ENCODE results near the gene MMP20. TPM values are rescaled to one million over a fixed set of nuclear protein-coding genes. Genes with fewer than 3 reads are reported as not detected.

MMP20 gene
- total RNA-seq, 1 experiment from 2014 or later, result not detected

DNA sequence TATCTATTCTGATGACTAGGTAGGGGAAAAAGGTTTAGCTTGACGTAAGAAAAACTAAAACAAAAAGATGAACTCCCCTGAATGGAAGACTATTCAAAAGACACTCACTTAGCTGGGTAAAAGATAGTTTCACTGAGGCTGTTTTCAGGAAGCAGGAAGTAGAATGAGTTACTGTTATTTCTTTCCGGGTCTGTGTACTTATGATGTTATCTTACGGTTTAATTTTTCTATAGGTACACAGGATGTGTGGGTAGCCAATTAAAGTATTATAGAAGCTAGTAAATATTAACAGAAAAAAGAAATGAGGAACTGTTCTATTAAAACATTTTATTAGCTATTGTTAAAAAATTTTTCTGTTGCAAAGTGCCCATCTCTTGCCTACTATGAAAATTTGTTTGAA, 48.8 kb downstream of the MMP20 start:
- Histone ChIP-seq H3K9me3 (replicated peaks) (no peaks in the 10 kb centered on the region), H3K27ac (no peak overlapping the region), H3K4me3 (no peak overlapping the region), H3K36me3 (no peaks in the 10 kb centered on the region), H3K27me3 (replicated peaks) (no peaks in the 10 kb centered on the region), H3K4me1 (replicated peaks) (peaks cover 5% of the 10 kb centered on the region; the same call in 1 of the 2 replicates)
- no peak for DNase-seq (ENCODE audit: low read depth in 1 of 2, low spot score in 2 of 2)

DNA sequence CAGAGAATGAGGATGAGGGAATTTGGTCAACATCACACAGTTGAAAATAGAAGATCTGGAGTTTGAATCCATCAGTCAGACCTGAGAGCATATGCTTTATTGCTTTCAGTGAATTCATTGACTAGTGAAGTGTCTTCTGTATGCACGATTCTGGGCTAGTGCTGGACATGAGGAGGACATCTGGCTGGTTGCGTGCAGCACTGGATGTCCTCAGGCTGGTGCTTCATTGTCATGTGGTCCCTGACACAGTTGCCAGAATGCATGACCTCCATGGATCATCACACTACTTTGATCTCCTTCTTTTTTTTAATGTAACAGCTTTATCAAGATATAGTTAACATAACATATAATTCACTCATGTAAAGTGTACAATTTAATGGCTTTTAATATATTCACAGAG, 50.1 kb downstream of the MMP20 start:
- no peak overlapping the region for H3K27ac ChIP-seq
- H3K4me3 ChIP-seq, result no peak overlapping the region
- H3K36me3 ChIP-seq, result no peaks in the 10 kb centered on the region
- no peaks in the 10 kb centered on the region for H3K27me3 ChIP-seq (replicated peaks)
- H3K4me1 ChIP-seq (replicated peaks), result peaks cover 5% of the 10 kb centered on the region; the same call in 1 of the 2 replicates
- no peak for DNase-seq (ENCODE audit: low read depth in 1 of 2, low spot score in 2 of 2)
- H3K9me3 ChIP-seq (replicated peaks), result no peaks in the 10 kb centered on the region

DNA sequence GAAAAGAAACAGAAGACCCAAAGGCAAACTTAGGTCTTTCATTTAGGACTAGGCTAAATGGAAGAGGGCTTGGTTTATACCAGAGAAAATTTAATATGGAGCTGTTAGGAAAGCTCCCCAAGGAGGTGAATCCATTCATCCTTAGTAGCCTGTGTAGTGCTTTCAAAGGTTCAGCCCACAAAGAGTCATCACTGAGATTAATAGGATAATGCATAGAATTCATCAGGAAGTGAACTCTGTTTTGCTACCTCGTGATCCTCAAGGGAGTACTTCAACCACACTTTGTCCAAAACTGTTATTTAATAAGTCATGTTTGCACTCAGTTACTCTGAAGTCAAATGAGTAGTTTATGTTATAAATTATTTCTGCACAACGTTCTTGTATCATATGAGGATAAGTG, 51.3 kb downstream of the MMP20 start:
- H3K4me1 ChIP-seq (replicated peaks), result peaks cover 5% of the 10 kb centered on the region; the same call in 1 of the 2 replicates

GRCh38 chr11:102572554-102573220, 52.4 kb downstream of the MMP20 start:
- H3K27ac ChIP-seq, result no peak overlapping the region
- H3K4me1 ChIP-seq (replicated peaks), result peaks cover 5% of the 10 kb centered on the region; the same call in 1 of the 2 replicates
- H3K4me3 ChIP-seq, result no peak overlapping the region
- DNase-seq (ENCODE audit: low read depth in 1 of 2, low spot score in 2 of 2), result peak in 1 of 2 experiments; percentile 6
- H3K36me3 ChIP-seq, result no peaks in the 10 kb centered on the region
- no peaks in the 10 kb centered on the region for H3K27me3 ChIP-seq (replicated peaks)
- H3K9me3 ChIP-seq (replicated peaks), result no peaks in the 10 kb centered on the region

More for the DNA sequence above, 51.3 kb downstream of the MMP20 start:
- H3K27ac ChIP-seq, result no peak overlapping the region
- no peaks in the 10 kb centered on the region for H3K9me3 ChIP-seq (replicated peaks)
- no peaks in the 10 kb centered on the region for H3K36me3 ChIP-seq
- H3K27me3 ChIP-seq (replicated peaks), result no peaks in the 10 kb centered on the region
- DNase-seq (ENCODE audit: low read depth in 1 of 2, low spot score in 2 of 2), result no peak
- no peak overlapping the region for H3K4me3 ChIP-seq

DNA sequence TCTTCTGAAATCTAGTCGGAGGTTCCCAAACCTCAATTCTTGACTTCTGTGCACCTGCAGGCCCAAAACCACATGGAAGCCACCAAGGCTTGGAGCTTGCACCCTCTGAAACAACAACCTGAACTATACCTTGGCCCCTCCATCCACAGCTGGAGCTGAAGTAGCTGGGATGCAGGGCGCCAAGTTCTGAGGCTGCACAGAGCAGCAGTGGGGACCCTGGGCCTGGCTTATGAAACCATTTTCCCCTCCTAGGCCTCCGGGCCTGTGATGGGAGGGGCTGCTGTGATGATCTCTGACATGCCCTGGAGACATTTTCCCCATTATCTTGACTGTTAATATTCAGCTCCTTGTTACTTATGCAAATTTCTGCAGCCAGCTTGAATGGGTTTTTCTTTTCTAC, 56.3 kb downstream of the MMP20 start:
- Histone ChIP-seq H3K9me3 (replicated peaks) (no peaks in the 10 kb centered on the region), H3K27me3 (replicated peaks) (no peaks in the 10 kb centered on the region), H3K4me1 (replicated peaks) (peaks cover 5% of the 10 kb centered on the region; the same call in 1 of the 2 replicates), H3K4me3 (no peak overlapping the region), H3K27ac (no peak overlapping the region), H3K36me3 (no peaks in the 10 kb centered on the region)
- DNase-seq (ENCODE audit: low read depth in 1 of 2, low spot score in 2 of 2), result no peak

DNA sequence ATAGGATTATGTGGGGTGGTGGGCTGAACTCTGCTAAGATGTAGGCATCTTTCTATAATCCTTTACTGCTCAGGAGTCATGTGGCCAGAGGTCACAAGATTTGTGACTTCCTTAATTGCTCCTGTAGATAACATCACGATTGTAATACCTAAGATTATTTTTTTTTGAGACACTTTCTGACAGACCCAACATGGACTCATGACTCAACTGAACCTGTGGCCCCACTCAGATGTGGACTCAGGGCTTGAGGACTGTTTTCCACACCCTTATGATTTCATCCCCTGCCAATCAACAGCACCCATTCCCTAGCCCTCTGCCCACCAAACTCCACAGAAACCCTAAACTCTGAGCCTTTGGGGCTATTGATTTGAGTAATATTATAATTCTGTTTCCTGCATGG, 59.0 kb downstream of the MMP20 start:
- Histone ChIP-seq H3K27me3 (replicated peaks) (no peaks in the 10 kb centered on the region), H3K4me3 (no peak overlapping the region), H3K4me1 (replicated peaks) (peaks cover 7% of the 10 kb centered on the region), H3K36me3 (no peaks in the 10 kb centered on the region), H3K9me3 (replicated peaks) (no peaks in the 10 kb centered on the region), H3K27ac (no peak overlapping the region)
- DNase-seq (ENCODE audit: low read depth in 1 of 2, low spot score in 2 of 2), result no peak

DNA sequence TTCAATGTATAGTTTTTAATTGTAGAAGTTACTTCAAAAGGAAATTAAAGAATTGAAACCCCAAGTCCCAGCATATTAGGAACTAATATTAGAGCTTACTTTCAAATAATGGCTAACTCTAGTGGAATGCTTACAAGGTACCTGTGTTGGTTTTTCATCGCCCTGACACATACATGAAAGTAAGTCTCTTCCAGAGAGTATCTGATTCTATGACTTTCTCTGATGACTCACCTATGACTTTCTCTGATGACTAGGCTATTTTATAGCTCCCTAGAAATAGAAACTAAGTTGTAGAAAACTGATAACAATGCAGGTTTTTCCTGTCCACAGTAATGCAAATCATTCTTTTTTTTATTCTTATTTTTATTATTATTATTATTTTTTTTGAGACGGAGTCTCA, 61.0 kb downstream of the MMP20 start:
- Histone ChIP-seq H3K4me3 (no peak overlapping the region), H3K36me3 (no peaks in the 10 kb centered on the region), H3K27ac (no peak overlapping the region), H3K4me1 (replicated peaks) (peaks cover 15% of the 10 kb centered on the region), H3K9me3 (replicated peaks) (no peaks in the 10 kb centered on the region), H3K27me3 (replicated peaks) (no peaks in the 10 kb centered on the region)
- DNase-seq (ENCODE audit: low read depth in 1 of 2, low spot score in 2 of 2), result no peak

GRCh38 chr11:102561636-102562035, 63.5 kb downstream of the MMP20 start:
- H3K36me3 ChIP-seq, result no peaks in the 10 kb centered on the region
- H3K27me3 ChIP-seq (replicated peaks), result no peaks in the 10 kb centered on the region
- H3K4me3 ChIP-seq, result no peak overlapping the region
- no peaks in the 10 kb centered on the region for H3K9me3 ChIP-seq (replicated peaks)
- DNase-seq (ENCODE audit: low read depth in 1 of 2, low spot score in 2 of 2), result no peak
- H3K27ac ChIP-seq, result no peak overlapping the region; the same call in 1 of the 2 replicates
- H3K4me1 ChIP-seq (replicated peaks), result peaks cover 15% of the 10 kb centered on the region

DNA sequence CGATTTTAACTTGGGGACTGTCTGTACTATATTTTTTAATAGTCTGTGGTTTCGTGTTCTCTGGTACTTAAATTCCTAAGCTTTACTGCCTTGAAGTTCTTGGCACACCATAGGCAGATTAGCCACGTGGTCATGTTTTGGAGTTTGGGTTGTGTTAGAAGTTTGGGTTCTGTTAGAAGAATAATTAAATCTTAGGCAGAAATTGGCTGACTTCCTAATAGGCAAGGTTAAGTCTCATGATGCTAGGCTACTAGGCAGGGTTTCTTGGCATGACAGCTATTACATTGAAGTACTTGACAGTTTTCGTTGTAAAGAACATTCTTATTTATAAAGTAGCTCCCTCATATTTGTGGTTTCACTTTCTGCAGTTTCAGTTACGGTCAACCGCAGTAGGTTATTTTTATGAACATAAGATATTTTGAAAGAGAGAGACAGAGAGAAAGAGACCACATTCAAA, 64.5 kb downstream of the MMP20 start:
- H3K27ac ChIP-seq, result peak overlapping the region; percentile 64
- DNase-seq (ENCODE audit: low read depth in 1 of 2, low spot score in 2 of 2), result peak in 1 of 2 experiments; percentile 38
- H3K4me3 ChIP-seq, result peak overlapping the region; percentile 18
- H3K9me3 ChIP-seq (replicated peaks), result no peaks in the 10 kb centered on the region
- no peaks in the 10 kb centered on the region for H3K27me3 ChIP-seq (replicated peaks)
- no peaks in the 10 kb centered on the region for H3K36me3 ChIP-seq
- peaks cover 15% of the 10 kb centered on the region for H3K4me1 ChIP-seq (replicated peaks)

DNA sequence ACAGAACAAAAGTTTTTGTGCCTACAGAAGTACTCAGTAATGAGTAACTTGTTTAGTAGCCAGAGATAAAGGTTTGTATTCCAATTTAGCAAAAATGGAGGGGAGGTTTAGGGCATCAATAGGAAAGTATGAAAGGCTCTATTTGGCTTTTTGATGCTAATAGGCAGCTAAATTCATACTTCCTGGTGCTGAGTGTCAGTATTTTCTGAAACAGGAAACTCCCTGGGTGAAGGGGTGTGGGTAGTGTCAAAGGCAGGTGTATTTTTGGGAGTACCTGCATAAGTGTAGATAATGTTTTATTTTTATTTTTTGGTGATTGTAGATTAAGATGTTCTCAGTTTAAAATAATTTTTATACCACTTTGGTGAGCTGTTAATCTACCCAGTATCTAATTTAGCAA, 65.3 kb downstream of the MMP20 start:
- no peak for DNase-seq (ENCODE audit: low read depth in 1 of 2, low spot score in 2 of 2)
- H3K36me3 ChIP-seq, result no peaks in the 10 kb centered on the region
- no peak overlapping the region for H3K27ac ChIP-seq
- no peaks in the 10 kb centered on the region for H3K9me3 ChIP-seq (replicated peaks)
- peaks cover 15% of the 10 kb centered on the region for H3K4me1 ChIP-seq (replicated peaks)
- no peaks in the 10 kb centered on the region for H3K27me3 ChIP-seq (replicated peaks)
- H3K4me3 ChIP-seq, result no peak overlapping the region

DNA sequence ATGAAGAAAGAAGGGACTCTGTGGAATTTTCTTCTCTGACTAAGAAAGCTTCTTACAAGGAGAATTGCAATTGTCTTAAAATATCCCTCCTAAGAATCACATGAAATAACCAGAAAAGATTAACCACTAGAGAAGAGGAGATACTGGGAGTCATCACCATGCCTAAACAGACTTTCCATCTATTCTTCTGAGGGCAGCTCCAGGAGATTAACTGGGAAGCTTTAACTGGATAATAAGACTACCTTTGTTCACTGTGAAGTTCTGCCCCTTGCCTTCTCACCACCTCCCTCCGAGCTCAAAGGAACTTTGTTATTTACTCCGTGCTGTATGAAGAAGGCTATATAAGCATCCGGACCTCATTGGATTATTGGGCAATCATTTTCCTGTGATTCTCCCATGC, 70.0 kb downstream of the MMP20 start:
- no peak overlapping the region for H3K4me3 ChIP-seq
- H3K4me1 ChIP-seq (replicated peaks), result peaks cover 30% of the 10 kb centered on the region
- H3K36me3 ChIP-seq, result no peaks in the 10 kb centered on the region
- no peak for DNase-seq (ENCODE audit: low read depth in 1 of 2, low spot score in 2 of 2)
- H3K27ac ChIP-seq, result no peak overlapping the region
- H3K9me3 ChIP-seq (replicated peaks), result no peaks in the 10 kb centered on the region
- no peaks in the 10 kb centered on the region for H3K27me3 ChIP-seq (replicated peaks)

DNA sequence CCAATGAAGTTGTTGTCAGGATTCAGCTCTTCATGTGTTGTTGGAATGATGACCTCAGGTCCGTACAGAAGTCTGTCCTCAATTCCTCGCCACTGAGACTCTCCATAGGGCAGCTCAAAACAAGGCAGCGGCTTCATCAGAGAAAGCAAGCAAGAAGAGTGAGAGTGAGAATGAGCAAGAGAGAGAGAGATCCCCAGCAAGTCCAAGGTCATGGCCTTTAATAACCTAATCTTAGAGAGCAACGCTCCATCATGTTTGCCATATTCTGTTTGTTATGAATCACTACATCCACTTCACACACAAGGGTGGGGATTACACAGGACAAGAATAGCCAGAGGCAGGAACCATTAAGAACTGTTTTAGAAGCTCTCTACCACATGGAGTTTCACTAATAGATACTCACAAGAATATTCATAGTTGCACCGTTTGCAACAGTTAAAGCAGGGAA, 71.3 kb downstream of the MMP20 start:
- Histone ChIP-seq H3K4me1 (replicated peaks) (peaks cover 29% of the 10 kb centered on the region), H3K27ac (no peak overlapping the region), H3K4me3 (no peak overlapping the region), H3K36me3 (no peaks in the 10 kb centered on the region), H3K9me3 (replicated peaks) (no peaks in the 10 kb centered on the region), H3K27me3 (replicated peaks) (no peaks in the 10 kb centered on the region)
- DNase-seq (ENCODE audit: low read depth in 1 of 2, low spot score in 2 of 2), result no peak

DNA sequence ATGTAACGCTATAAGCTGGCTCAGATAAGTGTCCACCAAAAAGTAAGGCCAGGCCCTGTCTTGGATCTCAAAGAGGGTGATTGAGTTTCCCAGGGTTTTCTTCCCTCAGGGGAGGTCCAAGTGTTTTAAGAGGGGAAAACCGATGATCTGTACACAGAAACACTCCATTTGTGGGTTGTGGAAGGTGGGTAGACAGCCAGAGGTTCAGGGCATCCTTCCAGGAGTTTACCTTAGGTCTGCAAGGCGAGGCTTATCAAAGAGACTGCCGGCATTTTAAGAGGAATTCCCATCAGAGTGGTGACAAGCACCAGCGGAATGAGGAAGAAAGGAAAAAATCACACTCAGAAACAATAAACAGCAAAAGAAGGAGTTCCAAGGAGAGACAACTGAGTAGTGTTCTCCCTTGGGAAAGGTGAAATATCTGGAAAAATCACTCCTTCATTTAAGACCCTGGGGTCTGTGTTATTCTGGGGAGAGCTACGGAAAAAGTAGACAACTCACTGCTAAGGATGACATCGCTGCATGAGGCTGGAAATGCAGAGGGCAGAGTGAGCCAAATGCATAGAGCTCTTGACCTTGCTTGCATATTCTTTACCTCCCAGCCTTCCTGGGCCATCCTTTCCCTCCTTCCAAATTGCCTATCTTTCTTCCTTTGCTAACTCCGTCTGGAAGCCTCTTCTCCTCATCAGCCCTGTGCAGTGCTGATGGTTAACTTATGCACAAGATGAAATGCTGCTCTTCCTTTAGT, 72.5 kb downstream of the MMP20 start:
- H3K9me3 ChIP-seq (replicated peaks), result no peaks in the 10 kb centered on the region
- peak overlapping the region; percentile 83 for H3K27ac ChIP-seq
- peaks cover 29% of the 10 kb centered on the region for H3K4me1 ChIP-seq (replicated peaks)
- H3K4me3 ChIP-seq, result no peak overlapping the region
- H3K27me3 ChIP-seq (replicated peaks), result no peaks in the 10 kb centered on the region
- H3K36me3 ChIP-seq, result no peaks in the 10 kb centered on the region
- DNase-seq (ENCODE audit: low read depth in 1 of 2, low spot score in 2 of 2), result peak; percentile 64 to 72

DNA sequence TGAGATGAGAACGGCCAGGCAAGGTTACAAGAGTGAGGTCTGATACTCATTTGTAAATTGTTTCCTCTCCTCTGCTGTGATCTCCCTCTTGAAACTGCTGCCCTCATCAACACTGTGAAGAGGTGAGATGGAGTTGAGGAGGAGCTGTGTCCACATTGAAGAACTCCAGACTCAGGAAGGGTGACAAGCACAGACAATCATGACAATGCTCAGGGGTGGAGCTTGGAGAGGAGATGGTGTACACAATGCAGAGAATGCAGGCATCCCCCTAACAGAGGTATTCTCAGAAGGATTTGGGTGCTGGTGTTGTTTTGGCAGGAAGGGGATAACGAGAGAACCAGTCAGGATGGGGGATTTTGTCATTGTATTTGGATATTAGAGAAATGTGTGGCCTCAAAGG, 73.1 kb downstream of the MMP20 start:
- Histone ChIP-seq H3K4me1 (replicated peaks) (peaks cover 29% of the 10 kb centered on the region), H3K36me3 (no peaks in the 10 kb centered on the region), H3K4me3 (no peak overlapping the region), H3K27ac (peak overlapping the region; percentile 83), H3K9me3 (replicated peaks) (no peaks in the 10 kb centered on the region), H3K27me3 (replicated peaks) (no peaks in the 10 kb centered on the region)
- DNase-seq (ENCODE audit: low read depth in 1 of 2, low spot score in 2 of 2), result peak in 1 of 2 experiments; percentile 41
